PC-3 (cell line): ENCODE data around the gene CIITA. TPM values are rescaled to one million over a fixed set of nuclear protein-coding genes. Genes with fewer than 3 reads are reported as not detected.
"Not testable (repeated sequence)": the region's sequence is repeated elsewhere in the genome, so short reads cannot be mapped to it uniquely, and the experiment has no call there.

Source experiments
- ATAC-seq: fragments of 200-7000 bp; cut with Tn5 transposase; 2 replicates; pipeline ENCODE4 v1.9.1; 2020; ENCODE audit warnings: mild to moderate bottlenecking, moderate library complexity
- BruUV-seq: library from RNA; stranded (reverse); fragments of 400-500 nt; replicated peaks from 2 replicates; lab custom pipeline; 2021; lab: Mats Ljungman, UMichigan
- CTCF ChIA-PET: fragments of 300-600 bp; sonication (Branson Sonifier 250); formaldehyde crosslinking; loops from one replicate; lab custom pipeline; 2022; ENCODE audit warnings: antibody characterized with exemption; lab: Charles Lee
- POLR2A ChIA-PET: fragments of 300-600 bp; sonication (Branson Sonifier 250); formaldehyde crosslinking; loops from one replicate; lab custom pipeline; 2022; ENCODE audit warnings: antibody characterized with exemption; ENCODE audit not compliant: unreplicated experiment; lab: Charles Lee
- DNase-seq: peaks from one replicate; pipeline ENCODE4 v3.0.0-alpha.2; 2015
- H2AFZ ChIP-seq: fragments of 300-600 bp; sonication (generic); 2 replicates; pipeline ENCODE4 v1.6.0; 2016; ENCODE audit warnings: antibody characterized with exemption, low read length
- H3F3A ChIP-seq: fragments of 300-600 bp; sonication (generic); one replicate; pipeline ENCODE4 v1.6.0; 2017; ENCODE audit warnings: antibody characterized with exemption, low read length, control low read depth, mild to moderate bottlenecking; ENCODE audit not compliant: unreplicated experiment
- H3K27ac ChIP-seq: fragments of 300-600 bp; sonication (generic); 2 replicates; pipeline ENCODE4 v1.5.1; 2016; ENCODE audit warnings: mild to moderate bottlenecking, low read length
- H3K27me3 ChIP-seq: fragments of 300-600 bp; sonication (generic); 2 replicates; pipeline ENCODE4 v1.6.1; 2016; ENCODE audit warnings: low read length, mixed read lengths
- H3K36me3 ChIP-seq: fragments of 300-600 bp; sonication (generic); 2 replicates; pipeline ENCODE4 v1.6.1; 2016; ENCODE audit warnings: low read depth, mixed run types, low read length, mixed read lengths
- H3K4me1 ChIP-seq: fragments of 300-600 bp; sonication (generic); 2 replicates; pipeline ENCODE4 v1.5.1; 2016; ENCODE audit warnings: low read length; ENCODE audit not compliant: insufficient read depth
- H3K4me2 ChIP-seq: fragments of 300-600 bp; sonication (generic); 2 replicates; pipeline ENCODE4 v1.6.0; 2016; ENCODE audit warnings: low read length
- H3K4me3 ChIP-seq: fragments of 300-600 bp; sonication (generic); 2 replicates; pipeline ENCODE4 v1.5.1; 2016; ENCODE audit warnings: mild to moderate bottlenecking, low read length, mixed read lengths
- H3K79me2 ChIP-seq: fragments of 300-600 bp; sonication (generic); 2 replicates; pipeline ENCODE4 v1.6.1; 2017; ENCODE audit warnings: low read length, mixed read lengths
- H3K9ac ChIP-seq: fragments of 300-600 bp; sonication (generic); 2 replicates; pipeline ENCODE4 v1.6.0; 2016; ENCODE audit warnings: mild to moderate bottlenecking, low read length
- H3K9me2 ChIP-seq: fragments of 300-600 bp; sonication (generic); replicated peaks from 2 replicates; pipeline ENCODE4 v1.6.1; 2016; ENCODE audit warnings: mixed run types, low read length, mixed read lengths
- H3K9me3 ChIP-seq: fragments of 300-600 bp; sonication (generic); 2 replicates; pipeline ENCODE4 v1.6.1; 2016; ENCODE audit warnings: low read length, mixed read lengths
- H4K20me1 ChIP-seq: fragments of 300-600 bp; sonication (generic); 2 replicates; pipeline ENCODE4 v1.6.1; 2016; ENCODE audit warnings: low read length, mixed read lengths
- EZH2 ChIP-seq: fragments of 300-600 bp; sonication (generic); IDR thresholded peaks from one replicate; pipeline ENCODE4 v1.6.1; 2017; ENCODE audit warnings: antibody characterized with exemption, mild to moderate bottlenecking, low read length; ENCODE audit not compliant: unreplicated experiment
- EZH2phosphoT487 ChIP-seq: fragments of 300-600 bp; sonication (generic); IDR thresholded peaks from 2 replicates; pipeline ENCODE4 v1.6.1; 2018; ENCODE audit warnings: mild to moderate bottlenecking, antibody characterized with exemption, low read length, borderline replicate concordance
- intact Hi-C: fragments of 100-400 bp; cut with micrococcal nuclease; formaldehyde crosslinking; loops from 2 replicates; pipeline ENCODE4 v1.9.0; 2023
- total RNA-seq: library from RNA; depleted of rRNA; stranded (reverse); fragments of >200 nt; gene quantifications from 2 replicates; pipeline ENCODE4 v1.2.3, GENCODE V29; 2014
- TF ChIP-seq, protein P1 (sequence below): fragments of 300-600 bp; sonication (generic); conservative IDR thresholded peaks from 2 replicates; pipeline ENCODE4 v1.5.1; 2017; ENCODE audit warnings: antibody characterized with exemption, low read depth, mild to moderate bottlenecking, low read length

The CIITA gene
- total RNA-seq, 1 experiment from 2014 or later = not detected

DNA sequence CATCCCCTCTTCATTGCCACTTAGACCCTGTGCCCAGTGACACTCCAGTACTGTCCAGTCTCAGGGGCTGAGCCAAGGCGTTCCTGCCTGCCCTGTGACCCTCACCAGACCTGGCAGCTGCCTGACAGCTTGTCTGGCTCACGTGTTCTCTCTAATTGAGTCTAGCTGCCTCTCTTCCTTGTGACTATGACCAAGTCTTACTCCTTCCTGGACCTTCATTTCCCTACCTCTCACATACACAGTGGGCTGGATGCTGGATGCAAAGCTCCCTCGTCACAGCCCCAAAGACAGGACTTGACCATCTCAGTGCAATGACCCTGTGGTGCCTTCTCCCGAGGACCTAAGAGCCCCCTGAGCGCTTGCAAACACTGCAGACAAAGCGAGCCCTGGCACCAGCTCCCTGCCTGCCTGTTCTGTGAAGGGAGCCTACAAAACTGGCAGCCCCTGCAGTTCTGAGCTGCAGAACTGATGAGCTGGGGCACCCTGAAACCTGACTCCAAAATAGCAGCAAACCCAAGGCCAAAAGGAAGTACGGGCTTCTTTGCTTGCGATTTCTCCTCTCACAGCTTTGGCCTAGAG is 63.6 kb downstream of the CIITA start:
- TF ChIP-seq EZH2 (no peak), EZH2phosphoT487 (no peak)
- TF ChIP-seq, protein P1, sequence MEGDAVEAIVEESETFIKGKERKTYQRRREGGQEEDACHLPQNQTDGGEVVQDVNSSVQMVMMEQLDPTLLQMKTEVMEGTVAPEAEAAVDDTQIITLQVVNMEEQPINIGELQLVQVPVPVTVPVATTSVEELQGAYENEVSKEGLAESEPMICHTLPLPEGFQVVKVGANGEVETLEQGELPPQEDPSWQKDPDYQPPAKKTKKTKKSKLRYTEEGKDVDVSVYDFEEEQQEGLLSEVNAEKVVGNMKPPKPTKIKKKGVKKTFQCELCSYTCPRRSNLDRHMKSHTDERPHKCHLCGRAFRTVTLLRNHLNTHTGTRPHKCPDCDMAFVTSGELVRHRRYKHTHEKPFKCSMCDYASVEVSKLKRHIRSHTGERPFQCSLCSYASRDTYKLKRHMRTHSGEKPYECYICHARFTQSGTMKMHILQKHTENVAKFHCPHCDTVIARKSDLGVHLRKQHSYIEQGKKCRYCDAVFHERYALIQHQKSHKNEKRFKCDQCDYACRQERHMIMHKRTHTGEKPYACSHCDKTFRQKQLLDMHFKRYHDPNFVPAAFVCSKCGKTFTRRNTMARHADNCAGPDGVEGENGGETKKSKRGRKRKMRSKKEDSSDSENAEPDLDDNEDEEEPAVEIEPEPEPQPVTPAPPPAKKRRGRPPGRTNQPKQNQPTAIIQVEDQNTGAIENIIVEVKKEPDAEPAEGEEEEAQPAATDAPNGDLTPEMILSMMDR = no peak

GRCh38 chr16:10941127-10941933 is 64.3 kb downstream of the CIITA start:
- peaks cover 24% of the 10 kb centered on the region for H3K4me1 ChIP-seq
- intact Hi-C loops = loop anchor here (5.0 kb wide), 1 partner anchor 199 kb away; the partner anchor contains the start of gene NUBP1
- no peak overlapping the region for H2AFZ ChIP-seq
- H3K9me2 ChIP-seq = no peaks in the 10 kb centered on the region
- H3K79me2 ChIP-seq = peaks cover 72% of the 10 kb centered on the region
- H4K20me1 ChIP-seq = peaks cover 17% of the 10 kb centered on the region; the same call in 1 of the 2 replicates
- H3K4me2 ChIP-seq = peak overlapping the region; percentile 99
- ChIA-PET CTCF (no interaction called here), POLR2A (no interaction called here)
- no peaks in the 10 kb centered on the region for H3K9me3 ChIP-seq
- TF ChIP-seq EZH2 (no peak), EZH2phosphoT487 (no peak)
- TF ChIP-seq, protein P1 = no peak
- H3K27me3 ChIP-seq = no peaks in the 10 kb centered on the region
- ATAC-seq = no peak; the same call in 1 of the 2 replicates
- H3K4me3 ChIP-seq = peak overlapping the region; percentile 91
- DNase-seq = peak; percentile 23
- no peaks in the 10 kb centered on the region for H3F3A ChIP-seq
- H3K9ac ChIP-seq = peak overlapping the region; percentile 70
- BruUV-seq = no TSS peak
- H3K36me3 ChIP-seq = no peaks in the 10 kb centered on the region
- no peak overlapping the region for H3K27ac ChIP-seq

More for the DNA sequence above, 63.6 kb downstream of the CIITA start:
- Histone ChIP-seq H3K9ac (peak overlapping the region; percentile 70), H3K27ac (no peak overlapping the region), H2AFZ (no peak overlapping the region), H3K4me1 (peaks cover 17% of the 10 kb centered on the region), H3K36me3 (no peaks in the 10 kb centered on the region), H3K79me2 (peaks cover 69% of the 10 kb centered on the region), H3K27me3 (no peaks in the 10 kb centered on the region), H4K20me1 (peaks cover 17% of the 10 kb centered on the region; the same call in 1 of the 2 replicates), H3K9me3 (no peaks in the 10 kb centered on the region), H3K4me2 (peak overlapping the region; percentile 99), H3K9me2 (no peaks in the 10 kb centered on the region), H3F3A (no peaks in the 10 kb centered on the region), H3K4me3 (peak overlapping the region; percentile 91)
- intact Hi-C loops = loop anchor here (5.0 kb wide), 1 partner anchor 198 kb away; the partner anchor contains the start of gene NUBP1
- ATAC-seq = no peak
- DNase-seq = no peak
- ChIA-PET CTCF (no interaction called here), POLR2A (no interaction called here)
- BruUV-seq = TSS peak; percentile 27

GRCh38 chr16:10941935-10942351 is 64.9 kb downstream of the CIITA start:
- H3F3A ChIP-seq, BruUV-seq, H3K27ac ChIP-seq, H3K36me3 ChIP-seq, H3K9me3 ChIP-seq, H3K9me2 ChIP-seq, DNase-seq, H3K27me3 ChIP-seq: not testable (repeated sequence)
- Histone ChIP-seq H3K79me2 (peaks cover 73% of the 10 kb centered on the region), H3K4me2 (peak overlapping the region; percentile 99), H3K9ac (peak overlapping the region; percentile 70), H2AFZ (peak overlapping the region; percentile 55; the same call in 1 of the 2 replicates), H3K4me1 (peaks cover 27% of the 10 kb centered on the region), H4K20me1 (peaks cover 17% of the 10 kb centered on the region; the same call in 1 of the 2 replicates), H3K4me3 (peak overlapping the region; percentile 91)
- peak; percentile 17 for ATAC-seq
- ChIA-PET POLR2A (interaction anchor here (0.6 to 1.0 kb wide), 3 partner anchors 198 to 553 kb away, joined by 3 to 25 read pairs (median 5); partner anchors contain the start of gene NUBP1), CTCF (interaction anchor here (0.5 kb wide), 1 partner anchor 16 kb away, joined by 7 read pairs; no protein-coding TSS in a partner anchor)
- intact Hi-C loops = loop anchor here (5.0 kb wide), 1 partner anchor 200 kb away; the partner anchor contains the start of gene NUBP1
